Mesendoderm (in vitro differentiated cells): ENCODE data around the gene WDR36.

Experiments
- DNase-seq: peaks from one replicate; pipeline ENCODE4 v3.0.0; 2013
- H2AK5ac ChIP-seq: 2 replicates; pipeline ENCODE4 v1.6.1; 2013; ENCODE audit warnings: low read length, inconsistent platforms
- H2BK120ac ChIP-seq: 2 replicates; pipeline ENCODE4 v1.6.1; 2013; ENCODE audit warnings: low read depth, mild to moderate bottlenecking, low read length, moderate library complexity, mixed read lengths
- H2BK15ac ChIP-seq: replicated peaks from 2 replicates; pipeline ENCODE4 v1.6.1; 2013; ENCODE audit warnings: low read depth, mild to moderate bottlenecking, moderate library complexity
- H2BK5ac ChIP-seq: 2 replicates; pipeline ENCODE4 v1.6.1; 2013; ENCODE audit warnings: low read length, inconsistent platforms
- H3K18ac ChIP-seq: 2 replicates; pipeline ENCODE4 v1.6.1; 2013; ENCODE audit warnings: mild to moderate bottlenecking, low read length, mixed read lengths
- H3K23ac ChIP-seq: one replicate; pipeline ENCODE4 v1.6.1; 2013; ENCODE audit warnings: low read length
- H3K27ac ChIP-seq: 2 replicates; pipeline ENCODE4 v1.5.1; 2013; ENCODE audit warnings: low read depth, mild to moderate bottlenecking, inconsistent platforms, low read length, moderate library complexity
- H3K27me3 ChIP-seq: 2 replicates; pipeline ENCODE4 v1.6.1; 2013; ENCODE audit warnings: low read length, control low read depth, mild to moderate bottlenecking, inconsistent platforms; ENCODE audit not compliant: insufficient read depth, poor library complexity
- H3K36me3 ChIP-seq: 2 replicates; pipeline ENCODE4 v1.6.1; 2013; ENCODE audit warnings: low read length, inconsistent platforms; ENCODE audit not compliant: control insufficient read depth, insufficient read depth
- H3K4ac ChIP-seq: one replicate; pipeline ENCODE4 v1.6.1; 2013; ENCODE audit warnings: low read depth, mild to moderate bottlenecking, low read length, moderate library complexity
- H3K4me1 ChIP-seq: 2 replicates; pipeline ENCODE4 v1.6.1; 2013; ENCODE audit warnings: low read depth, low read length, inconsistent platforms; ENCODE audit not compliant: control insufficient read depth
- H3K4me2 ChIP-seq: 2 replicates; pipeline ENCODE4 v1.6.1; 2013; ENCODE audit warnings: low read length
- H3K4me3 ChIP-seq: 2 replicates; pipeline ENCODE4 v1.5.1; 2013; ENCODE audit warnings: mild to moderate bottlenecking, low read length
- H3K56ac ChIP-seq: one replicate; pipeline ENCODE4 v1.6.1; 2013; ENCODE audit warnings: low read length
- H3K79me1 ChIP-seq: 2 replicates; pipeline ENCODE4 v1.6.1; 2013; ENCODE audit warnings: low read length, inconsistent platforms
- H3K79me2 ChIP-seq: 2 replicates; pipeline ENCODE4 v1.6.1; 2013; ENCODE audit warnings: mild to moderate bottlenecking, low read length; ENCODE audit not compliant: control insufficient read depth, insufficient read depth
- H3K9ac ChIP-seq: 2 replicates; pipeline ENCODE4 v1.6.1; 2013; ENCODE audit warnings: low read length, inconsistent platforms
- H4K5ac ChIP-seq: one replicate; pipeline ENCODE4 v1.6.1; 2013; ENCODE audit warnings: low read length
- H4K8ac ChIP-seq: one replicate; pipeline ENCODE4 v1.6.1; 2013; ENCODE audit warnings: low read depth, mild to moderate bottlenecking, control low read depth, low read length, moderate library complexity
- WGBS: extraction: QIAGEN DNeasy Blood & Tissue Kit; methylation state at CpG from one replicate; pipeline ENCODE4 v1.1.7; 2013; ENCODE audit warnings: low lambda C conversion rate, missing lambda C conversion rate; ENCODE audit not compliant: insufficient coverage; ENCODE audit errors: extremely low coverage; 5-methylcytosine and 5-hydroxymethylcytosine counted together

WDR36 gene

DNA sequence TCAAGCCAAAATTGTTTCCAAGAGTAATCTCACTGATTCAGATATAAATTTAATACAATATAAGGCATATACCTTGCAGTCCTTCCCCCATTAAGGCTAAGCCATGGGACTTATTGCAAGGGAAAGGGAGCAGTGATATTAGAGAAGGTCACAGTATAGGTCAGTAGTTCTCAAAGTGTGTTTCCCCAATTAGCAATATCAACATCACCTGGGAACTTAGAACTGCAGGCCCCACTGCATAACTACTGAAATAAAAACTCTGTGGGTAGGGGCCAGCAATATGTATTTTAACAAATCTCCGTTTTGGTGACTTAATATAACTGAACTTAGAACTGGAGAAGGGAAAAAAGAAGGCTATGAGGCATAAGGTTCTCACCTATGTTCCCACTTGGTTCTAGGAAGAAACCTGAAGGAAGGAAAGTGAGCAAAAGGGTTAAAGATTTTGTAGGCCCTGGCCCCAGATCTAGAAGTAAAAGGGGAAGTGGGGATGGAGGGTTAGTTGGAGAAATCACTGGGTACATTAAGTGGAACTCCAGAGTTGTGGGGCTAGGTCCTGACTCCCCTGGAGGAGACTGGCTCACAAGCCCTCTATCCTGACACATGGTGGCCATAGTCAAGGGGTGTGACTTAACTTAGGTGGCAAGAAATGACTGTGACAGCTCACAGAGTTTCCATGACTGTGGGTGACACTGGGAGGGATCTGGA is 40.7 kb downstream of the WDR36 start:
- Histone ChIP-seq H4K8ac (no peak overlapping the region), H3K4ac (peak overlapping the region; percentile 48), H3K4me2 (no peak overlapping the region), H3K4me1 (no peaks in the 10 kb centered on the region), H2AK5ac (no peak overlapping the region), H3K27ac (no peak overlapping the region), H3K4me3 (no peak overlapping the region), H3K27me3 (no peaks in the 10 kb centered on the region), H3K18ac (no peak overlapping the region), H2BK120ac (no peak overlapping the region), H2BK5ac (no peak overlapping the region), H3K36me3 (no peaks in the 10 kb centered on the region), H3K79me2 (no peaks in the 10 kb centered on the region), H3K56ac (no peak overlapping the region), H4K5ac (no peak overlapping the region), H3K9ac (no peak overlapping the region), H2BK15ac (no peak overlapping the region), H3K79me1 (no peaks in the 10 kb centered on the region), H3K23ac (no peak overlapping the region)
- no CpG with 5 or more reads among the region's 1 CpG for WGBS
- no peak for DNase-seq

DNA sequence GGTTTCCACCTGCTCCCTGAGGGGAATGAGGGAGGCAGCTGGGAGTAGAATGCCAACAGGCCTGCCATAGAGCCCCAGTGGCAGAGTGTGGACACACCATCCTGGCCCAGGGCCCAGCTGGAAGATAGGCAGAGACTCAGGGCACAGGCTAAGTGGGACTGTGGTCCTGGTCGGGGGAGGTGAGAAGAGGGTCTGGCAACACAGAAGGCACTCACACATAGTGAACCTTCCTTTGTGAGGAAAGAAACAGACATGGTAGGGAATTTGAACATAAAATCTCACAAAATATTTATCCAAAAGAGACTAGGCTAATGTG is 41.2 kb downstream of the WDR36 start:
- Histone ChIP-seq H3K27me3 (no peaks in the 10 kb centered on the region), H2AK5ac (no peak overlapping the region), H4K5ac (no peak overlapping the region), H2BK15ac (no peak overlapping the region), H3K79me2 (no peaks in the 10 kb centered on the region), H3K4ac (peak overlapping the region; percentile 48), H3K9ac (no peak overlapping the region), H3K27ac (no peak overlapping the region), H2BK120ac (no peak overlapping the region), H3K56ac (no peak overlapping the region), H3K4me2 (no peak overlapping the region), H3K79me1 (no peaks in the 10 kb centered on the region), H3K23ac (no peak overlapping the region), H3K4me1 (no peaks in the 10 kb centered on the region), H3K18ac (no peak overlapping the region), H4K8ac (no peak overlapping the region), H2BK5ac (no peak overlapping the region), H3K4me3 (no peak overlapping the region), H3K36me3 (no peaks in the 10 kb centered on the region)
- no peak for DNase-seq
- WGBS: no CpG with 5 or more reads among the region's 1 CpG

DNA sequence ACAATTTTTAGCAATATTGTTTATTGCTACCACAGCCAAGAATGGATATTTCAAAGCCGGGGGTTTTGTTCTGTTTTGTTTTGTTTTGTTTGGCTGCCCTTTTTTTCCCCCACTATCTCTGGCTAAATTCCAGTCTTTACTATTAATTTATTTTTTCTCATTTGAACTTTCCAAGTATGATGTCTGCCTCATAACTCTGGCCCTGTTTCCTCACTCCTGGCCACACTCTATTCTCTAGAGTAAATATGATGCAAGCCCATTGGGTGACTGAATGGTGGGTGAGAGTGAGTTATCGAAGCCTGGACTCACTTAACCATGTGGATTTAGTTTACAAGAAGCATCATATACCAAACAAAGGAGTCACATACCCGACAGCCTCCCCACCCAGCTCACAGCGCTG is 41.9 kb downstream of the WDR36 start:
- Histone ChIP-seq H3K56ac (no peak overlapping the region), H3K23ac (no peak overlapping the region), H3K4me2 (no peak overlapping the region), H3K36me3 (no peaks in the 10 kb centered on the region), H3K18ac (no peak overlapping the region), H2BK5ac (no peak overlapping the region), H4K5ac (no peak overlapping the region), H3K9ac (no peak overlapping the region), H2BK120ac (no peak overlapping the region), H3K27me3 (no peaks in the 10 kb centered on the region), H3K27ac (no peak overlapping the region), H2BK15ac (no peak overlapping the region), H3K4me1 (no peaks in the 10 kb centered on the region), H4K8ac (no peak overlapping the region), H3K4me3 (no peak overlapping the region), H3K4ac (no peak overlapping the region), H3K79me1 (no peaks in the 10 kb centered on the region), H2AK5ac (no peak overlapping the region), H3K79me2 (no peaks in the 10 kb centered on the region)
- DNase-seq: no peak
- no CpG with 5 or more reads among the region's 4 CpGs for WGBS

DNA sequence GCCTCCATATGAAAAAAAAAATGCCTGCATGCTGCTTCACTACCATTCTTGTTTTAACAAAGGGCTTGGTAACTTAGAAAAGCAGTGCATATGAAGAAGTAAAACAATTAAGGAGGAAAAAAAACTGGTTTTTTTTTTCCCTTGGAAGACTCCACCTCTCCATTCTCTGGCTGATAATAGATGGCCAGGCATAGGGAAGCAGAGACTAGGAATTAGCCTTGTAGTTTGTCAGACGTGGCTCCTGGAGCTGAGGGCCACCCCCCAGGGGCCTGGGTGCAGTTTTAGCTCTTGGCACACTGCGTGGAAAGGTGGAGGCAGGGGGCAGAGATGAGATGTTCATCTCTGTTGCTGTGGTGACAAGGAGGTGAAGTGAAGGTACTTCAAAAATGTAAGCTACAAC is 42.7 kb downstream of the WDR36 start:
- Histone ChIP-seq H2BK15ac (no peak overlapping the region), H3K4me3 (no peak overlapping the region), H3K4me2 (no peak overlapping the region), H3K27me3 (no peaks in the 10 kb centered on the region), H3K79me2 (no peaks in the 10 kb centered on the region), H4K5ac (no peak overlapping the region), H3K18ac (no peak overlapping the region), H3K36me3 (no peaks in the 10 kb centered on the region), H3K9ac (no peak overlapping the region), H2BK5ac (no peak overlapping the region), H3K4ac (no peak overlapping the region), H3K23ac (no peak overlapping the region), H3K4me1 (no peaks in the 10 kb centered on the region), H3K56ac (no peak overlapping the region), H3K79me1 (no peaks in the 10 kb centered on the region), H2AK5ac (no peak overlapping the region), H3K27ac (no peak overlapping the region), H4K8ac (no peak overlapping the region), H2BK120ac (no peak overlapping the region)
- DNase-seq: no peak
- WGBS: no CpG with 5 or more reads among the region's 2 CpGs

DNA sequence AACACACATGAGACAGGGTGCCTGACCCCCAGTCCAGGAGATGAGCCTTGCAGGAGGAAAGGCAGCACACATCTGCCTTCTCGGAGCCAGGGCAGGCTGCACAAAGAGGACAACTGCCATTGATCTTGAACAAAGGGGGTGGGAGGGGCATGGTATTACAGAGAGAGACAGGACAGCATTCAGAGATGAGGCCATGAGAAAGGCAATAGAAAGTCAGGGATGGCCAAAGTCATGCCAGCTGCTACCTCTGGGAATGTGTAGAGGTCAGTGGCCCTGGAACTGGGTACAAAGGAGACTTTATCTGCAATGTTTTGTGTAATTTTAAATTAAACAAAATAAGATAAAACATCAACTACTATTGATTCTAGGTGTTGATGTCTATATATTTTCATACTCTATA is 43.2 kb downstream of the WDR36 start:
- Histone ChIP-seq H3K4me2 (no peak overlapping the region), H2AK5ac (no peak overlapping the region), H3K27ac (no peak overlapping the region), H2BK5ac (no peak overlapping the region), H2BK120ac (no peak overlapping the region), H4K5ac (no peak overlapping the region), H3K18ac (no peak overlapping the region), H3K36me3 (no peaks in the 10 kb centered on the region), H4K8ac (no peak overlapping the region), H2BK15ac (no peak overlapping the region), H3K4me3 (no peak overlapping the region), H3K79me2 (no peaks in the 10 kb centered on the region), H3K4ac (no peak overlapping the region), H3K23ac (no peak overlapping the region), H3K9ac (no peak overlapping the region), H3K27me3 (no peaks in the 10 kb centered on the region), H3K4me1 (no peaks in the 10 kb centered on the region), H3K56ac (no peak overlapping the region), H3K79me1 (no peaks in the 10 kb centered on the region)
- no peak for DNase-seq
- WGBS: no CpG with 5 or more reads among the region's 1 CpG

DNA sequence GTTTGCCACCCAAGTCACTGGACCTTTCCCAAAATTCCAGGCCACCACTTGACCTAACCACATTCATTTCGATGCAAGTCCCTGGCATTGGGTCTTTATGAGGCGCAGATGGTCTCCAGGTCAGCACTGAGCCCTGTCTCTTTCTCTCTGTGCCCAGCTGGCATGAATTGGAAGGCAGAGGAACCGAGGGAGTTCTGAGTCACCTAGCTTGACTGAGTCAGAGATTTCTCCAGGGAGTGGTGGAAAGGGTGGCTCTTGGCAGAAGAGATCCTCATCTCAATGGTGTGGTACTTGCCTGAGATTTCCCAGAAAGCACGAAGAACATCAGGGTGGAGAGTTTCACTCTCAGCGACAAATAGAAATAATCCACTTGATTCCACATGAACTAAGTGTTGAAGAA is 43.8 kb downstream of the WDR36 start:
- no peak overlapping the region for H2BK5ac ChIP-seq
- no CpG with 5 or more reads among the region's 5 CpGs for WGBS
- H3K79me2 ChIP-seq: no peaks in the 10 kb centered on the region

More for the DNA sequence above, 43.8 kb downstream of the WDR36 start:
- no peak overlapping the region for H2BK120ac ChIP-seq
- H2AK5ac ChIP-seq: no peak overlapping the region
- H3K4me1 ChIP-seq: no peaks in the 10 kb centered on the region
- no peak overlapping the region for H4K8ac ChIP-seq
- H3K56ac ChIP-seq: no peak overlapping the region
- H3K9ac ChIP-seq: no peak overlapping the region
- H3K27ac ChIP-seq: no peak overlapping the region
- H3K4ac ChIP-seq: no peak overlapping the region
- no peaks in the 10 kb centered on the region for H3K79me1 ChIP-seq
- H2BK15ac ChIP-seq: no peak overlapping the region
- no peak overlapping the region for H4K5ac ChIP-seq
- no peak overlapping the region for H3K18ac ChIP-seq
- H3K23ac ChIP-seq: no peak overlapping the region
- H3K4me3 ChIP-seq: no peak overlapping the region
- H3K27me3 ChIP-seq: no peaks in the 10 kb centered on the region
- no peak for DNase-seq
- no peaks in the 10 kb centered on the region for H3K36me3 ChIP-seq
- no peak overlapping the region for H3K4me2 ChIP-seq
